K562 (cell line): ENCODE data around the gene HTRA3. TPM values are rescaled to one million over a fixed set of nuclear protein-coding genes. Genes with fewer than 3 reads are reported as not detected.
A peak's percentile ranks its signal among the peaks of the same experiment; 100 is the strongest.

Experiments used
- ELF1 ChIP-seq: fragments of 200-800 bp; sonication (Bioruptor generic); IDR thresholded peaks from 2 replicates; pipeline ENCODE4 v1.6.1; 2016; ENCODE audit warnings: missing genetic modification characterization, missing compliant biosample characterization
- GABPA ChIP-seq: fragments of 200-800 bp; sonication (Bioruptor generic); conservative IDR thresholded peaks from 2 replicates; pipeline ENCODE4 v1.6.1; 2016; ENCODE audit warnings: low read depth, missing genetic modification characterization, missing compliant biosample characterization
- HLTF ChIP-seq: fragments of 450-650 bp; IDR thresholded peaks from 2 replicates; pipeline ENCODE4 v1.6.1; 2016
- KHSRP ChIP-seq: fragments of 450-650 bp; IDR thresholded peaks from 2 replicates; pipeline ENCODE4 v1.6.1; 2017
- MAZ ChIP-seq, 2 experiments: fragments of 450-650 bp in 1 of 2; sonication (generic) in 1 of 2; formaldehyde crosslinking; IDR thresholded peaks in 1 of 2; conservative IDR thresholded peaks in 1 of 2; 2 replicates each; pipeline versions ENCODE4 v1.4.0 to v1.5.0; 2020; ENCODE audit warnings: mild to moderate bottlenecking in 1 of 2, missing genetic modification reagents in 1 of 2
- MYNN ChIP-seq, 2 experiments: sonication (generic); formaldehyde crosslinking in 1 of 2; IDR thresholded peaks; 2 replicates each; pipeline versions ENCODE4 v1.5.0 to v1.6.1; 2016 to 2020; ENCODE audit warnings: antibody characterized with exemption in 1 of 2, missing genetic modification reagents in 1 of 2
- NELFE ChIP-seq: IDR thresholded peaks from 2 replicates; pipeline ENCODE4 v1.6.1; 2011; ENCODE audit warnings: mild to moderate bottlenecking; ENCODE audit not compliant: insufficient read depth, insufficient read length
- SIX5 ChIP-seq, 2 experiments: IDR thresholded peaks; 2 replicates each; pipeline ENCODE4 v1.6.1; 2011; ENCODE audit warnings: low read length in 2 of 2, borderline replicate concordance in 1 of 2, low read depth in 1 of 2, mild to moderate bottlenecking in 1 of 2, moderate library complexity in 1 of 2; ENCODE audit not compliant: insufficient read depth in 1 of 2
- STAT5A ChIP-seq: IDR thresholded peaks from 2 replicates; pipeline ENCODE4 v1.6.1; 2012; ENCODE audit warnings: low read length, inconsistent platforms, borderline replicate concordance
- TEAD4 ChIP-seq, 2 experiments: sonication (generic) in 1 of 2; formaldehyde crosslinking in 1 of 2; IDR thresholded peaks; 2 replicates each; pipeline versions ENCODE4 v1.6.1 to v1.8.0; 2012 to 2022; ENCODE audit warnings: borderline replicate concordance in 1 of 2, inconsistent platforms in 1 of 2, low read length in 1 of 2, mild to moderate bottlenecking in 1 of 2, missing genetic modification reagents in 1 of 2
- TOE1 ChIP-seq, 2 experiments: fragments of 450-650 bp in 1 of 2; sonication (generic) in 1 of 2; formaldehyde crosslinking in 1 of 2; IDR thresholded peaks; 2 replicates each; pipeline versions ENCODE4 v1.7.1 to v1.8.0; 2016 to 2022; ENCODE audit warnings: borderline replicate concordance in 2 of 2, mild to moderate bottlenecking in 2 of 2, antibody characterized with exemption in 1 of 2, inconsistent platforms in 1 of 2, low read depth in 1 of 2, missing genetic modification reagents in 1 of 2, moderate library complexity in 1 of 2
- TRIM28 ChIP-seq: fragments of 450-650 bp; IDR thresholded peaks from 2 replicates; pipeline ENCODE4 v1.6.1; 2017
- ZNF384 ChIP-seq: IDR thresholded peaks from 2 replicates; pipeline ENCODE4 v1.6.1; 2012; ENCODE audit warnings: low read depth, low read length, improper control_type of control experiment
- ZNF766 ChIP-seq: fragments of 200-800 bp; sonication (Bioruptor generic); conservative IDR thresholded peaks from 2 replicates; pipeline ENCODE4 v1.6.1; 2016; ENCODE audit warnings: missing genetic modification characterization, missing compliant biosample characterization
- polyA plus RNA-seq, 8 experiments: library from polyadenylated mRNA; depleted of rRNA in 4 of 8; stranded (reverse) in 5 of 8; unstranded in 3 of 8; fragments of >200 nt; fragmentation: Nextera tagmentation in 2 of 8; fragmentation: Illumina TruSeq in 1 of 8; extraction: Ambion mirVana in 2 of 8; extraction: Trizol in 1 of 8; gene quantifications; 2 replicates each; pipeline versions ENCODE4 v1.2.1 to v1.2.3, GENCODE V29; 2011 to 2014; ENCODE audit warnings: inconsistent platforms in 1 of 8, missing spikeins in 1 of 8
- total RNA-seq, 7 experiments: library from RNA; depleted of rRNA in 6 of 7; stranded (reverse); fragments of >200 nt in 6 of 7; fragmentation: Illumina TruSeq in 2 of 7; extraction: Trizol in 2 of 7; gene quantifications; 2 replicates each; pipeline versions ENCODE4 v1.2.1 to v1.2.3, GENCODE V29; 2011 to 2021; ENCODE audit warnings: low replicate concordance in 1 of 7
- TF ChIP-seq, protein P1 (sequence below), 2 experiments: IDR thresholded peaks in 1 of 2; conservative IDR thresholded peaks in 1 of 2; 2 replicates each; pipeline ENCODE4 v1.6.1; 2016; ENCODE audit warnings: low read depth in 2 of 2, mild to moderate bottlenecking in 1 of 2, missing compliant biosample characterization in 1 of 2, missing genetic modification characterization in 1 of 2, moderate library complexity in 1 of 2
- TF ChIP-seq, protein P2 (sequence below): fragments of 150-350 bp; conservative IDR thresholded peaks from 2 replicates; pipeline ENCODE4 v1.6.1; 2014; ENCODE audit warnings: low read length
- TF ChIP-seq, protein P3 (sequence below), 2 experiments: fragments of 450-650 bp in 1 of 2; sonication (generic) in 1 of 2; formaldehyde crosslinking; conservative IDR thresholded peaks; 2 replicates each; pipeline versions ENCODE4 v1.4.0 to v1.8.1; 2020 to 2022; ENCODE audit warnings: mild to moderate bottlenecking in 1 of 2, missing genetic modification reagents in 1 of 2
- TF ChIP-seq, protein P4 (sequence below): fragments of 450-650 bp; formaldehyde crosslinking; IDR thresholded peaks from 2 replicates; pipeline ENCODE4 v1.4.0; 2022; ENCODE audit warnings: mild to moderate bottlenecking, moderate library complexity

The HTRA3 gene
- total and polyA plus RNA-seq, 9 of the 15 experiments (the other 6 are each of a cell fraction or from before 2014, with no cell fraction given): 0.04 TPM; not detected in 8

DNA sequence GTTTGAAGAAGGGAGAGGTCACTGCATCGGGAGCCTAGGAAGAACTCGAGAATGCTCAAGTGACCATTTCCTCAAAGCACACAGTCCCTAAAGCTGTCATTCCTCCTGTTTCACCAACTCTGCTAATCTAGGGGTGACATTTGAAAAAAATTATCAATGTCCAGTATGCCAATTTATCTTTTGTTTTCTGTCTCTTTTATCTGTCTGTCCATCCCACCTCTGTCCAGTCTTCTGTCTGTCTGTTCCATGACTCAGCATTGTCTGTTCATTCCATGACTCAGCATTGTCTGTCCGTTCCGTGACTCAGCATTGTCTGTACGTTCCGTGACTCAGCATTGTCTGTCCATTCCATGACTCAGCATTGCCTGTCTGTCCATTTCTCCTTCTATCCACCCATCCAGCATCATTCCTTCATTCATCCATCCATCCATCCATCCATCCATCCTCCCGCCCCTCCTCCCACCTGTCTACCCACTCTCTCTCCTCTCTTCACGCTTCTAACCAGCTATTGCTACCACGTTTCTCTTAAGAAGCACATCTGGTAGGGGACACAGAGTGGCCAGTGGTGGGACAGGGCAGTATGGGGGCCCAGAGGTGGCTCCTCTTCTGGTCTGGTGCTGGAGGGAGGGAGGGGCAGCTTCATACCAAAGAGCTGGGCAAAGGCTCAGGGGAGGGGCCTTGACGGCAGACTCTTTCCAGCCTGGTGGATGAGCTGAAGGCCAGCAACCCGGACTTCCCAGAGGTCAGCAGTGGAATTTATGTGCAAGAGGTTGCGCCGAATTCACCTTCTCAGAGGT lies 34.1 kb downstream of the HTRA3 start (continued):
- TF ChIP-seq, protein P1, sequence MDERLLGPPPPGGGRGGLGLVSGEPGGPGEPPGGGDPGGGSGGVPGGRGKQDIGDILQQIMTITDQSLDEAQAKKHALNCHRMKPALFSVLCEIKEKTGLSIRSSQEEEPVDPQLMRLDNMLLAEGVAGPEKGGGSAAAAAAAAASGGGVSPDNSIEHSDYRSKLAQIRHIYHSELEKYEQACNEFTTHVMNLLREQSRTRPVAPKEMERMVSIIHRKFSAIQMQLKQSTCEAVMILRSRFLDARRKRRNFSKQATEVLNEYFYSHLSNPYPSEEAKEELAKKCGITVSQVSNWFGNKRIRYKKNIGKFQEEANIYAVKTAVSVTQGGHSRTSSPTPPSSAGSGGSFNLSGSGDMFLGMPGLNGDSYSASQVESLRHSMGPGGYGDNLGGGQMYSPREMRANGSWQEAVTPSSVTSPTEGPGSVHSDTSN (CRISPR knock-in tag; IDR thresholded peaks at IDR 0.05; ENCODE audit: low read depth): no peak
- TF ChIP-seq, protein P1 (tag; conservative IDR thresholded peaks at IDR 0.05; ENCODE audit: low read depth): peak; percentile 98
- peak; percentile 91; the same call in 1 of the 2 replicates for TF ChIP-seq ZNF766 (CRISPR knock-in tag)
- TF ChIP-seq, protein P2, sequence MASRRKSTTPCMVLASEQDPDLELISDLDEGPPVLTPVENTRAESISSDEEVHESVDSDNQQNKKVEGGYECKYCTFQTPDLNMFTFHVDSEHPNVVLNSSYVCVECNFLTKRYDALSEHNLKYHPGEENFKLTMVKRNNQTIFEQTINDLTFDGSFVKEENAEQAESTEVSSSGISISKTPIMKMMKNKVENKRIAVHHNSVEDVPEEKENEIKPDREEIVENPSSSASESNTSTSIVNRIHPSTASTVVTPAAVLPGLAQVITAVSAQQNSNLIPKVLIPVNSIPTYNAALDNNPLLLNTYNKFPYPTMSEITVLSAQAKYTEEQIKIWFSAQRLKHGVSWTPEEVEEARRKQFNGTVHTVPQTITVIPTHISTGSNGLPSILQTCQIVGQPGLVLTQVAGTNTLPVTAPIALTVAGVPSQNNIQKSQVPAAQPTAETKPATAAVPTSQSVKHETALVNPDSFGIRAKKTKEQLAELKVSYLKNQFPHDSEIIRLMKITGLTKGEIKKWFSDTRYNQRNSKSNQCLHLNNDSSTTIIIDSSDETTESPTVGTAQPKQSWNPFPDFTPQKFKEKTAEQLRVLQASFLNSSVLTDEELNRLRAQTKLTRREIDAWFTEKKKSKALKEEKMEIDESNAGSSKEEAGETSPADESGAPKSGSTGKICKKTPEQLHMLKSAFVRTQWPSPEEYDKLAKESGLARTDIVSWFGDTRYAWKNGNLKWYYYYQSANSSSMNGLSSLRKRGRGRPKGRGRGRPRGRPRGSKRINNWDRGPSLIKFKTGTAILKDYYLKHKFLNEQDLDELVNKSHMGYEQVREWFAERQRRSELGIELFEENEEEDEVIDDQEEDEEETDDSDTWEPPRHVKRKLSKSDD: no peak
- TF ChIP-seq ZNF384: peak; percentile 84
- TF ChIP-seq HLTF: peak; percentile 97
- peak; percentile 87 for TF ChIP-seq TEAD4 (IDR thresholded peaks at IDR 0.05; ENCODE audit: low read length)
- no peak for TF ChIP-seq TEAD4 (CRISPR knock-in tag; IDR thresholded peaks at IDR 0.05; ENCODE audit: borderline replicate concordance)
- no peak for TF ChIP-seq ELF1
- TF ChIP-seq, protein P3, sequence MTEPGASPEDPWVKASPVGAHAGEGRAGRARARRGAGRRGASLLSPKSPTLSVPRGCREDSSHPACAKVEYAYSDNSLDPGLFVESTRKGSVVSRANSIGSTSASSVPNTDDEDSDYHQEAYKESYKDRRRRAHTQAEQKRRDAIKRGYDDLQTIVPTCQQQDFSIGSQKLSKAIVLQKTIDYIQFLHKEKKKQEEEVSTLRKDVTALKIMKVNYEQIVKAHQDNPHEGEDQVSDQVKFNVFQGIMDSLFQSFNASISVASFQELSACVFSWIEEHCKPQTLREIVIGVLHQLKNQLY (CRISPR knock-in tag; conservative IDR thresholded peaks at IDR 0.05): 0 out of 4 replicates have a peak, but pooled peaks of 1 of the 2 experiments have one; percentile 48
- TF ChIP-seq TOE1 (IDR thresholded peaks at IDR 0.05; ENCODE audit: borderline replicate concordance): peak; percentile 91
- no peak for TF ChIP-seq TOE1 (CRISPR knock-in tag; IDR thresholded peaks at IDR 0.05; ENCODE audit: borderline replicate concordance, low read depth)
- TF ChIP-seq SIX5 (IDR thresholded peaks at IDR 0.05; ENCODE audit: borderline replicate concordance in 1 of 2, insufficient read depth in 1 of 2, low read depth in 1 of 2, low read length in 2 of 2): no peak
- peak; percentile 84; the same call in 1 of the 2 replicates for TF ChIP-seq MYNN (IDR thresholded peaks at IDR 0.05)
- TF ChIP-seq MYNN (CRISPR knock-in tag; IDR thresholded peaks at IDR 0.05): no peak
- peak in 1 of 2 experiments; percentile 78; a peak in 2 of 4 replicates for TF ChIP-seq MAZ (CRISPR knock-in tag; conservative IDR thresholded peaks at IDR 0.05 in 1 of 2, IDR thresholded peaks at IDR 0.05 in 1 of 2)
- peak; percentile 70; the same call in 1 of the 2 replicates for TF ChIP-seq KHSRP
- TF ChIP-seq TRIM28: peak; percentile 91
- no peak for TF ChIP-seq NELFE
- TF ChIP-seq STAT5A: peak; percentile 76
- TF ChIP-seq, protein P4, sequence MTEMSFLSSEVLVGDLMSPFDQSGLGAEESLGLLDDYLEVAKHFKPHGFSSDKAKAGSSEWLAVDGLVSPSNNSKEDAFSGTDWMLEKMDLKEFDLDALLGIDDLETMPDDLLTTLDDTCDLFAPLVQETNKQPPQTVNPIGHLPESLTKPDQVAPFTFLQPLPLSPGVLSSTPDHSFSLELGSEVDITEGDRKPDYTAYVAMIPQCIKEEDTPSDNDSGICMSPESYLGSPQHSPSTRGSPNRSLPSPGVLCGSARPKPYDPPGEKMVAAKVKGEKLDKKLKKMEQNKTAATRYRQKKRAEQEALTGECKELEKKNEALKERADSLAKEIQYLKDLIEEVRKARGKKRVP (CRISPR knock-in tag): peak; percentile 73
- TF ChIP-seq GABPA (tag): peak; percentile 41
